NCI-H524 (cell line): ENCODE data around the gene LIX1L.

ENCODE experiments used
- DNase-seq, 2 experiments: peaks; one replicate each; lab custom pipeline; 2025; lab: John Stamatoyannopoulos, UW

Gene LIX1L

GRCh38 chr1:145893306-145894055, 64.3 kb downstream of the LIX1L start:
- no peak for DNase-seq

- no peak for DNase-seq
These were observed 65.2 kb downstream of the LIX1L start for GRCh38 chr1:145892486-145893087.

GRCh38 chr1:145891587-145892485, 66.0 kb downstream of the LIX1L start:
- peak; percentile 91 to 95 for DNase-seq

- DNase-seq, result no peak
These were observed 66.7 kb downstream of the LIX1L start for GRCh38 chr1:145891143-145891542.

GRCh38 chr1:145889722-145890121, 68.1 kb downstream of the LIX1L start:
- no peak for DNase-seq

GRCh38 chr1:145887631-145888030, 70.2 kb downstream of the LIX1L start:
- no peak for DNase-seq

- no peak for DNase-seq
These were observed 71.0 kb downstream of the LIX1L start for GRCh38 chr1:145886816-145887215.

- no peak for DNase-seq
These were observed 71.4 kb downstream of the LIX1L start for GRCh38 chr1:145886390-145886789.

GRCh38 chr1:145885738-145886287, 72.0 kb downstream of the LIX1L start, which contains the start of gene ANKRD35:
TSS of gene ANKRD35 (minus strand) at chr1:145885866. CDS start at chr1:145885758, 108 bp downstream.
- DNase-seq, result peak; percentile 37 to 69

- no peak for DNase-seq
These were observed 73.1 kb downstream of the LIX1L start for GRCh38 chr1:145884675-145885074.
